Caco-2 (cell line): ENCODE measurements around the gene MYOF. TPM values are rescaled to one million over a fixed set of nuclear protein-coding genes. Genes with fewer than 3 reads are reported as not detected.

Experiments
- BruUV-seq: library from RNA; stranded (reverse); fragments of 400-500 nt; replicated peaks from 2 replicates; lab custom pipeline; 2021; lab: Mats Ljungman, UMichigan
- CTCF ChIA-PET: fragments of 300-600 bp; sonication (Branson Sonifier 250); formaldehyde crosslinking; loops from one replicate; lab custom pipeline; 2022; ENCODE audit warnings: antibody characterized with exemption; lab: Charles Lee
- POLR2A ChIA-PET: fragments of 300-600 bp; sonication (Branson Sonifier 250); formaldehyde crosslinking; loops from one replicate; lab custom pipeline; 2022; ENCODE audit warnings: antibody characterized with exemption; lab: Charles Lee
- DNase-seq, 2 experiments: peaks; one replicate each; pipeline versions ENCODE4 v3.0.0 to v3.0.0-alpha.2; 2020 to 2022
- H3K27me3 ChIP-seq: replicated peaks from 2 replicates; pipeline ENCODE4 v1.6.0; 2011; ENCODE audit warnings: low read length; ENCODE audit not compliant: control insufficient read depth, insufficient read depth
- H3K36me3 ChIP-seq: 2 replicates; pipeline ENCODE4 v1.5.1; 2011; ENCODE audit warnings: low read length; ENCODE audit not compliant: control insufficient read depth, insufficient read depth
- H3K4me1 ChIP-seq: fragments of 250-450 bp; sonication (Bioruptor Pico); 2 replicates; pipeline ENCODE4 v1.5.1; 2020; ENCODE audit warnings: mild to moderate bottlenecking
- H3K4me3 ChIP-seq: 2 replicates; pipeline ENCODE4 v1.5.1; 2011; ENCODE audit warnings: low read depth, mild to moderate bottlenecking, control low read depth, low read length
- H3K9me3 ChIP-seq: fragments of 250-450 bp; sonication (Bioruptor Pico); 2 replicates; pipeline ENCODE4 v1.5.1; 2020; ENCODE audit warnings: mild to moderate bottlenecking, moderate library complexity
- H3K27ac Mint-ChIP-seq: one replicate; pipeline ENCODE4 v1.8.0; 2022; ENCODE audit warnings: mixed read lengths; ENCODE audit not compliant: unreplicated experiment
- H3K27me3 Mint-ChIP-seq: one replicate; pipeline ENCODE4 v1.8.0; 2022; ENCODE audit warnings: mixed read lengths; ENCODE audit not compliant: insufficient read depth, unreplicated experiment
- H3K36me3 Mint-ChIP-seq: one replicate; pipeline ENCODE4 v1.8.0; 2022; ENCODE audit warnings: mild to moderate bottlenecking, mixed read lengths; ENCODE audit not compliant: insufficient read depth, unreplicated experiment
- H3K4me1 Mint-ChIP-seq: one replicate; pipeline ENCODE4 v1.8.0; 2022; ENCODE audit warnings: low read depth, mixed read lengths; ENCODE audit not compliant: unreplicated experiment
- H3K4me3 Mint-ChIP-seq: one replicate; pipeline ENCODE4 v1.8.0; 2022; ENCODE audit warnings: mild to moderate bottlenecking, moderate library complexity, mixed read lengths; ENCODE audit not compliant: unreplicated experiment
- H3K9me3 Mint-ChIP-seq: one replicate; pipeline ENCODE4 v1.8.0; 2022; ENCODE audit warnings: mixed read lengths; ENCODE audit not compliant: unreplicated experiment
- intact Hi-C: fragments of 100-400 bp; cut with micrococcal nuclease; formaldehyde crosslinking; loops from one replicate; pipeline ENCODE4 v1.10.0; 2022; ENCODE audit not compliant: unreplicated experiment
- total RNA-seq: library from RNA; stranded (reverse); gene quantifications from 2 replicates; pipeline ENCODE4 v1.2.3, GENCODE V29; 2022
- TF ChIP-seq, protein P1 (sequence below), 2 experiments: fragments of 200-600 bp in 1 of 2; IDR thresholded peaks; 1 replicate in 1 of 2; 2 replicates in 1 of 2; pipeline versions ENCODE4 v1.5.1 to v1.8.0; 2011 to 2022; ENCODE audit warnings: antibody characterized with exemption in 1 of 2, control low read depth in 1 of 2, inconsistent platforms in 1 of 2, low read depth in 1 of 2, low read length in 1 of 2, mild to moderate bottlenecking in 1 of 2, moderate library complexity in 1 of 2; ENCODE audit not compliant: insufficient read depth in 1 of 2, severe bottlenecking in 1 of 2, unreplicated experiment in 1 of 2

The MYOF gene
- total RNA-seq, 1 experiment from 2014 or later, result 148 TPM

DNA sequence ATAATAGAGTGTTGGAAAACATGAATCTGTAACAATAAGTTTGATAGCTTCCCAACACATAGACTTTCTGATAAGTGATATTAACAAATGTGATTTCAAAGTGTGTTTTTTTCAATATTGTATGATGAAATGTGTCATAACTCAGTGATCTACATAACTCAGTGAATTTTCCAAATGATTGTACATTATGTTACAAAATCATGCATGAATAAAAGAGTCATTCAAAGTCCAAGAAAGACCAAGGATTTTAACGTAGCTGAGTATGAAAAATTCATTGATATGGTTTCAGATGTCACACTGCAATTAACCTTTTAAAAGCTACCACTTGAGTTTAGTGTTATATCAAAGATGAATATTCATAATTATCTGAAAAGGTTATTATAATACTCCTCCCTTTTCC is 111.2 kb downstream of the MYOF start:
- intact Hi-C loops, result no loop called here
- POLR2A ChIA-PET, result no interaction called here

DNA sequence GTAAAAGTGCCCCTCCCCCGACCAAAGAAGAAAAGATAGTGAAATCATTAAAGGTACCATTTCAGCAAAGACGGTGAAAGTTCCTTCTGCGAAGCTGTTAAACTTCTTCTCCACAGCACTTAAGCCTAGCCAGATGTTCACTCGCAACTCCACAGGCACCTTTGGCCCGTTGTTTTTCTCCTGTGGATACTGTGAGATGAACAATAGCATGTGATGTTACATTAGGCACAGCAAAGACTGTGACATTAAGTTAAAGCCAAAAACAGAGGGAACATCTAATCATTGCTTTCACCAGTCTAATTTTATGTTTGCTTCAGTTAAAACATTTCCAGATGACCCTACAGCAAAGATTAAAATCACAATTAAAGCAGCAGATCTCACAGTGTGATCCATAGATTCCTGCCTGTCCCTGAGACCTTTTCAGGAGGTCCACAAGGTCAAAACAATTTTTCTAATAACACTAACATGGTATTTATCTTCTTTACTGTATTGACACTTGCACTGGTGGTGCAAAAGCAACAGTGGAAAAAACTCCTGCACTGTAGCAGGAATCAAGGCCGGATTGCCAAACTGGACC is 112.5 kb downstream of the MYOF start:
- ChIA-PET POLR2A (no interaction called here), CTCF (no interaction called here)
- Mint-ChIP-seq H3K27ac (no peak overlapping the region), H3K4me1 (no peaks in the 10 kb centered on the region), H3K27me3 (no peaks in the 10 kb centered on the region), H3K4me3 (no peak overlapping the region), H3K36me3 (peaks cover 93% of the 10 kb centered on the region), H3K9me3 (no peaks in the 10 kb centered on the region)
- Histone ChIP-seq H3K9me3 (no peaks in the 10 kb centered on the region), H3K36me3 (peaks cover 1% of the 10 kb centered on the region), H3K4me3 (no peak overlapping the region), H3K4me1 (no peaks in the 10 kb centered on the region), H3K27me3 (no peaks in the 10 kb centered on the region)
- TF ChIP-seq, protein P1, sequence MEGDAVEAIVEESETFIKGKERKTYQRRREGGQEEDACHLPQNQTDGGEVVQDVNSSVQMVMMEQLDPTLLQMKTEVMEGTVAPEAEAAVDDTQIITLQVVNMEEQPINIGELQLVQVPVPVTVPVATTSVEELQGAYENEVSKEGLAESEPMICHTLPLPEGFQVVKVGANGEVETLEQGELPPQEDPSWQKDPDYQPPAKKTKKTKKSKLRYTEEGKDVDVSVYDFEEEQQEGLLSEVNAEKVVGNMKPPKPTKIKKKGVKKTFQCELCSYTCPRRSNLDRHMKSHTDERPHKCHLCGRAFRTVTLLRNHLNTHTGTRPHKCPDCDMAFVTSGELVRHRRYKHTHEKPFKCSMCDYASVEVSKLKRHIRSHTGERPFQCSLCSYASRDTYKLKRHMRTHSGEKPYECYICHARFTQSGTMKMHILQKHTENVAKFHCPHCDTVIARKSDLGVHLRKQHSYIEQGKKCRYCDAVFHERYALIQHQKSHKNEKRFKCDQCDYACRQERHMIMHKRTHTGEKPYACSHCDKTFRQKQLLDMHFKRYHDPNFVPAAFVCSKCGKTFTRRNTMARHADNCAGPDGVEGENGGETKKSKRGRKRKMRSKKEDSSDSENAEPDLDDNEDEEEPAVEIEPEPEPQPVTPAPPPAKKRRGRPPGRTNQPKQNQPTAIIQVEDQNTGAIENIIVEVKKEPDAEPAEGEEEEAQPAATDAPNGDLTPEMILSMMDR (IDR thresholded peaks at IDR 0.05; ENCODE audit: insufficient read depth in 1 of 2, low read depth in 1 of 2, low read length in 1 of 2, severe bottlenecking in 1 of 2, unreplicated experiment in 1 of 2), result no peak
- DNase-seq, result no peak
- intact Hi-C loops, result no loop called here
- BruUV-seq, result no TSS peak

More for the DNA sequence above, 111.2 kb downstream of the MYOF start:
- H3K4me1 ChIP-seq, result 0 out of 2 replicates have a peak, but pooled peaks cover under 1% of the 10 kb centered on the region
- no peaks in the 10 kb centered on the region for H3K27me3 Mint-ChIP-seq
- BruUV-seq, result no TSS peak
- H3K4me3 Mint-ChIP-seq, result no peak overlapping the region
- H3K36me3 Mint-ChIP-seq, result peaks cover 93% of the 10 kb centered on the region
- no peak overlapping the region for H3K4me3 ChIP-seq
- no peak overlapping the region for H3K27ac Mint-ChIP-seq
- TF ChIP-seq, protein P1 (IDR thresholded peaks at IDR 0.05; ENCODE audit: insufficient read depth in 1 of 2, low read depth in 1 of 2, low read length in 1 of 2, severe bottlenecking in 1 of 2, unreplicated experiment in 1 of 2), result no peak
- H3K9me3 ChIP-seq, result no peaks in the 10 kb centered on the region
- no peak for DNase-seq
- CTCF ChIA-PET, result interaction anchor here (1.1 kb wide), 1 partner anchor 111 kb away, joined by 3 read pairs; the partner anchor contains the start of gene MYOF
- peaks cover 1% of the 10 kb centered on the region for H3K36me3 ChIP-seq
- H3K4me1 Mint-ChIP-seq, result no peaks in the 10 kb centered on the region
- H3K9me3 Mint-ChIP-seq, result no peaks in the 10 kb centered on the region
- H3K27me3 ChIP-seq, result no peaks in the 10 kb centered on the region

DNA sequence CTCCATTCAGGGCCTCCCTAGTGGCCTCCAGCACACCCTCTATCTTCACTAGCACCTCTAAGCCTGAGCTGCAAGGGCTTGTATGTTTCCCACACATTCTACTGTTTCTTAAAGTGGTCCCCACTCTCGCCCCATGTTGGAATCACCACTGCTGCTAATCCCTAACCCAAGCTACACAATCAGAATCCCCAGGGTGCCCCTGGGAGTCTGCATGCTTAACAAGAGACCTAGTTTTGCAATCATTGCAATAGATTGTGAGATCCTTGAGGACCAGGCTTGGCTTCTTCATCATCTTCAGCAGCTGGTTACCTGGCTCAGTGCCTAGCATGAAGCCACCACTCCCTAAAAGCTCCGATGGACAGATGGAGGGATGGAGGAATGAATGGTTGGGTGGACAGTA is 113.9 kb downstream of the MYOF start:
- Histone ChIP-seq H3K4me1 (no peaks in the 10 kb centered on the region), H3K4me3 (no peak overlapping the region), H3K27me3 (no peaks in the 10 kb centered on the region), H3K9me3 (no peaks in the 10 kb centered on the region), H3K36me3 (peaks cover 4% of the 10 kb centered on the region)
- CTCF ChIA-PET, result interaction anchor here (0.5 to 0.7 kb wide), 3 partner anchors 74 to 151 kb away, joined by 5 to 7 read pairs (median 5); no protein-coding TSS in a partner anchor
- H3K4me3 Mint-ChIP-seq, result no peak overlapping the region
- no peaks in the 10 kb centered on the region for H3K4me1 Mint-ChIP-seq
- no TSS peak for BruUV-seq
- POLR2A ChIA-PET, result interaction anchor here (0.6 kb wide), 1 partner anchor 15 kb away, joined by 12 read pairs; no protein-coding TSS in a partner anchor
- no peak for DNase-seq
- H3K36me3 Mint-ChIP-seq, result peaks cover 87% of the 10 kb centered on the region
- no peaks in the 10 kb centered on the region for H3K9me3 Mint-ChIP-seq
- H3K27ac Mint-ChIP-seq, result no peak overlapping the region
- TF ChIP-seq, protein P1 (IDR thresholded peaks at IDR 0.05; ENCODE audit: insufficient read depth in 1 of 2, low read depth in 1 of 2, low read length in 1 of 2, severe bottlenecking in 1 of 2, unreplicated experiment in 1 of 2), result no peak
- intact Hi-C loops, result no loop called here
- H3K27me3 Mint-ChIP-seq, result no peaks in the 10 kb centered on the region
